ENCODE measurements around the gene CFL1. TPM values are rescaled to one million over a fixed set of nuclear protein-coding genes. Genes with fewer than 3 reads are reported as not detected.

The CFL1 gene
- total RNA-seq, 4 donors from 2014 or later, result 485 to 798 (median 586) TPM

- TF ChIP-seq CTCF (IDR thresholded peaks at IDR 0.05), result no peak
- peak; percentile 56 for ATAC-seq (ENCODE audit: low FRiP score)
- DNase-seq (ENCODE audit: low spot score), result no peak
Observed at GRCh38 chr11:65871811-65872548, 14.0 kb upstream of the CFL1 start.

GRCh38 chr11:65870706-65871681 is 13.0 kb upstream of the CFL1 start:
- DNase-seq (ENCODE audit: low spot score), result no peak
- TF ChIP-seq CTCF (IDR thresholded peaks at IDR 0.05), result no peak
- no peak for ATAC-seq (ENCODE audit: low FRiP score)

GRCh38 chr11:65870307-65870658 is 12.3 kb upstream of the CFL1 start:
- no peak for ATAC-seq (ENCODE audit: low FRiP score)
- DNase-seq (ENCODE audit: low spot score), result no peak
- TF ChIP-seq CTCF (IDR thresholded peaks at IDR 0.05), result no peak

- ATAC-seq (ENCODE audit: low FRiP score) (no peak), DNase-seq (ENCODE audit: low spot score) (no peak)
- no peak for TF ChIP-seq CTCF (IDR thresholded peaks at IDR 0.05)
Observed at GRCh38 chr11:65869643-65870306, 11.8 kb upstream of the CFL1 start.

GRCh38 chr11:65868907-65869306 is 10.9 kb upstream of the CFL1 start:
- no peak for DNase-seq (ENCODE audit: low spot score)
- no peak for ATAC-seq (ENCODE audit: low FRiP score)
- TF ChIP-seq CTCF (IDR thresholded peaks at IDR 0.05), result no peak

- ATAC-seq (ENCODE audit: low FRiP score) (no peak), DNase-seq (ENCODE audit: low spot score) (no peak)
- no peak for TF ChIP-seq CTCF (IDR thresholded peaks at IDR 0.05)
Observed at GRCh38 chr11:65868076-65868667, 10.2 kb upstream of the CFL1 start.

Measured in omental fat pad (tissue), 4 donors.